ENCODE data around the gene TGFB3.
"Not testable (repeated sequence)": the region's sequence is repeated elsewhere in the genome, so short reads cannot be mapped to it uniquely, and the experiment has no call there.

The TGFB3 gene

GRCh38 chr14:75944607-75945241 lies 37.1 kb downstream of the TGFB3 start:
- DNase-seq = no peak

- no peak for DNase-seq
Measured at GRCh38 chr14:75941030-75941429, 40.8 kb downstream of the TGFB3 start.

GRCh38 chr14:75939200-75939599 lies 42.6 kb downstream of the TGFB3 start:
- no peak for DNase-seq

- no peak for DNase-seq
Measured at GRCh38 chr14:75934998-75935628, 46.7 kb downstream of the TGFB3 start.

- no peak for DNase-seq
Measured at GRCh38 chr14:75933712-75934296, 48.0 kb downstream of the TGFB3 start.

- DNase-seq = no peak
Measured at GRCh38 chr14:75928690-75929181, 53.1 kb downstream of the TGFB3 start.

- no peak for DNase-seq
Measured at GRCh38 chr14:75927564-75928087, 54.2 kb downstream of the TGFB3 start.

- DNase-seq = no peak
Measured at GRCh38 chr14:75926431-75927115, 55.2 kb downstream of the TGFB3 start.

- not testable (repeated sequence) for DNase-seq
Measured at GRCh38 chr14:75925141-75925840, 56.5 kb downstream of the TGFB3 start.

GRCh38 chr14:75920421-75920820 lies 61.4 kb downstream of the TGFB3 start:
- not testable (repeated sequence) for DNase-seq

GRCh38 chr14:75917946-75918335 lies 63.9 kb downstream of the TGFB3 start:
- DNase-seq = no peak

GRCh38 chr14:75917322-75917945 lies 64.4 kb downstream of the TGFB3 start:
- no peak for DNase-seq

GRCh38 chr14:75915045-75915444 lies 66.8 kb downstream of the TGFB3 start:
- DNase-seq = no peak

- no peak for DNase-seq
Measured at GRCh38 chr14:75913183-75913582, 68.6 kb downstream of the TGFB3 start.

- DNase-seq = no peak
Measured at GRCh38 chr14:75911883-75912282, 69.9 kb downstream of the TGFB3 start.

GRCh38 chr14:75910048-75910447 lies 71.7 kb downstream of the TGFB3 start:
- no peak for DNase-seq

GRCh38 chr14:75909630-75910029 lies 72.2 kb downstream of the TGFB3 start:
- no peak for DNase-seq
